OCI-LY7 (cell line): ENCODE results near the gene TNFAIP8L2.

Experiments
- CTCF ChIP-seq: fragments of 200-600 bp; sonication (generic); conservative IDR thresholded peaks from 2 replicates; pipeline ENCODE4 v1.5.1; 2014; ENCODE audit warnings: mild to moderate bottlenecking, antibody characterized with exemption, low read length, moderate library complexity, mixed read lengths
- EZH2phosphoT487 ChIP-seq: fragments of 200-600 bp; sonication (generic); IDR thresholded peaks from 2 replicates; pipeline ENCODE4 v1.6.1; 2018; ENCODE audit warnings: low read depth, borderline replicate concordance, mild to moderate bottlenecking, mixed run types, antibody characterized with exemption, low read length, moderate library complexity, mixed read lengths

GRCh38 chr1:151187205-151187604 lies 30.8 kb downstream of the TNFAIP8L2 start:
- no peak for TF ChIP-seq CTCF
- TF ChIP-seq EZH2phosphoT487: no peak
